GM21717 (cell line): ENCODE results near the gene STAT3.
"Not testable (repeated sequence)": the region's sequence is repeated elsewhere in the genome, so short reads cannot be mapped to it uniquely, and the experiment has no call there.

Experiments used
- ATAC-seq: cut with Tn5 transposase; IDR thresholded peaks from one replicate; pipeline ENCODE4 v1.9.1; 2021; ENCODE audit warnings: mild to moderate bottlenecking, moderate library complexity; ENCODE audit not compliant: unreplicated experiment

STAT3 gene

DNA sequence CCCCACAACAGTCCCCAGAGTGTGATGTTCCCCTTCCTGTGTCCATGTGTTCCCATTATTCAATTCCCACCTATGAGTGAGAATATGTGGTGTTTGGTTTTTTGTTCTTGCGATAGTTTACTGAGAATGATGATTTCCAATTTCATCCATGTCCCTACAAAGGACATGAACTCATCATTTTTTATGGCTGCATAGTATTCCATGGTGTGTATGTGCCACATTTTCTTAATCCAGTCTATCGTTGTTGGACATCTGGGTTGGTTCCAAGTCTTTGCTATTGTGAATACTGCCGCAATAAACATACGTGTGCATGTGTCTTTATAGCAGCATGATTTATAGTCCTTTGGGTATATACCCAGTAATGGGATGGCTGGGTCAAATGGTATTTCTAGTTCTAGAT, 123.9 kb downstream of the STAT3 start:
- ATAC-seq = not testable (repeated sequence)
